Measurements from ENCODE around the gene MON1A.
"Not testable (repeated sequence)": the region's sequence is repeated elsewhere in the genome, so short reads cannot be mapped to it uniquely, and the experiment has no call there.

The MON1A gene

GRCh38 chr3:49940667-49941249 lies 11.1 kb upstream of the MON1A start:
- Histone ChIP-seq H3K27ac (ENCODE audit: low read length) (peak overlapping the region; percentile 94), H3K9ac (ENCODE audit: low read length) (peak overlapping the region; percentile 94), H4K20me1 (ENCODE audit: insufficient read depth, low read length) (peaks cover 10% of the 10 kb centered on the region; the same call in 1 of the 2 replicates), H3K27me3 (replicated peaks; ENCODE audit: insufficient read depth, low read length) (no peaks in the 10 kb centered on the region), H3K36me3 (replicated peaks; ENCODE audit: insufficient read depth, low read length) (no peaks in the 10 kb centered on the region; the same call in 1 of the 2 replicates), H3K4me3 (ENCODE audit: low read length) (peak overlapping the region; percentile 92), H3K79me2 (ENCODE audit: low read length) (peaks cover 57% of the 10 kb centered on the region), H3K4me2 (ENCODE audit: low read depth, low read length) (peak overlapping the region; percentile 94), H3K9me2 (replicated peaks; ENCODE audit: insufficient read depth, low read length) (no peaks in the 10 kb centered on the region), H2AFZ (ENCODE audit: low read length) (peak overlapping the region; percentile 55), H3F3A (ENCODE audit: insufficient read depth, low read length) (peaks cover 14% of the 10 kb centered on the region), H3K9me3 (replicated peaks; ENCODE audit: insufficient read depth, low read length) (no peaks in the 10 kb centered on the region), H3K4me1 (ENCODE audit: low read length) (peaks cover 4% of the 10 kb centered on the region)
- no peak for TF ChIP-seq CTCF (IDR thresholded peaks at IDR 0.05; ENCODE audit: low read length)
- TF ChIP-seq EZH2phosphoT487 (IDR thresholded peaks at IDR 0.05; ENCODE audit: low read length) = no peak
- no peak for TF ChIP-seq EZH2 (optimal IDR thresholded peaks at IDR 0.05; ENCODE audit: low read depth, low read length)
- no peak for DNase-seq

GRCh38 chr3:49939858-49940666 lies 10.5 kb upstream of the MON1A start, which contains the start of gene RBM6:
Gene RBM6, plus strand, starts transcription at chr3:49940150. Its CDS starts 22,492 bp downstream, at chr3:49962642.
- Histone ChIP-seq H4K20me1 (ENCODE audit: insufficient read depth, low read length) (peaks cover 10% of the 10 kb centered on the region; the same call in 1 of the 2 replicates), H3K36me3 (replicated peaks; ENCODE audit: insufficient read depth, low read length) (no peaks in the 10 kb centered on the region; the same call in 1 of the 2 replicates), H3K79me2 (ENCODE audit: low read length) (peaks cover 50% of the 10 kb centered on the region), H3K4me3 (ENCODE audit: low read length) (peak within 1 kb of the TSS; percentile 92), H3K9ac (ENCODE audit: low read length) (peak within 1 kb of the TSS; percentile 94), H3K9me3 (replicated peaks; ENCODE audit: insufficient read depth, low read length) (no peaks in the 10 kb centered on the region), H3K27ac (ENCODE audit: low read length) (peak within 1 kb of the TSS; percentile 94), H2AFZ (ENCODE audit: low read length) (peak within 1 kb of the TSS; percentile 88), H3K9me2 (replicated peaks; ENCODE audit: insufficient read depth, low read length) (no peaks in the 10 kb centered on the region), H3F3A (ENCODE audit: insufficient read depth, low read length) (peaks cover 14% of the 10 kb centered on the region), H3K27me3 (replicated peaks; ENCODE audit: insufficient read depth, low read length) (no peaks in the 10 kb centered on the region), H3K4me2 (ENCODE audit: low read depth, low read length) (peak within 1 kb of the TSS; percentile 94), H3K4me1 (ENCODE audit: low read length) (peaks cover 4% of the 10 kb centered on the region; the same call in 1 of the 2 replicates)
- no peak for TF ChIP-seq EZH2phosphoT487 (IDR thresholded peaks at IDR 0.05; ENCODE audit: low read length)
- no peak for TF ChIP-seq EZH2 (optimal IDR thresholded peaks at IDR 0.05; ENCODE audit: low read depth, low read length)
- DNase-seq = peak; percentile 99

- H3K79me2 ChIP-seq (ENCODE audit: low read length) = peaks cover 21% of the 10 kb centered on the region
- no peak overlapping the region for H3K9ac ChIP-seq (ENCODE audit: low read length)
- H3K4me3 ChIP-seq (ENCODE audit: low read length) = no peak overlapping the region
- no peak overlapping the region for H3K4me2 ChIP-seq (ENCODE audit: low read depth, low read length)
- H4K20me1 ChIP-seq (ENCODE audit: insufficient read depth, low read length) = 0 out of 2 replicates have a peak, but pooled peaks cover 3% of the 10 kb centered on the region
- no peaks in the 10 kb centered on the region for H3K27me3 ChIP-seq (replicated peaks; ENCODE audit: insufficient read depth, low read length)
- no peak for TF ChIP-seq CTCF (IDR thresholded peaks at IDR 0.05; ENCODE audit: low read length)
- no peak for TF ChIP-seq EZH2 (optimal IDR thresholded peaks at IDR 0.05; ENCODE audit: low read depth, low read length)
- no peak for TF ChIP-seq EZH2phosphoT487 (IDR thresholded peaks at IDR 0.05; ENCODE audit: low read length)
- peaks cover 4% of the 10 kb centered on the region; the same call in 1 of the 2 replicates for H3K4me1 ChIP-seq (ENCODE audit: low read length)
- H3K27ac ChIP-seq (ENCODE audit: low read length) = no peak overlapping the region
- H3F3A ChIP-seq (ENCODE audit: insufficient read depth, low read length) = peaks cover 14% of the 10 kb centered on the region
- no peaks in the 10 kb centered on the region for H3K36me3 ChIP-seq (replicated peaks; ENCODE audit: insufficient read depth, low read length)
- no peak for DNase-seq
- H2AFZ ChIP-seq (ENCODE audit: low read length) = no peak overlapping the region
- no peaks in the 10 kb centered on the region for H3K9me3 ChIP-seq (replicated peaks; ENCODE audit: insufficient read depth, low read length)
- no peaks in the 10 kb centered on the region for H3K9me2 ChIP-seq (replicated peaks; ENCODE audit: insufficient read depth, low read length)
These were observed 7.5 kb upstream of the MON1A start for GRCh38 chr3:49937090-49937489.

GRCh38 chr3:49932281-49932680 lies 2.7 kb upstream of the MON1A start:
- not testable (repeated sequence) for H3K4me3 ChIP-seq (ENCODE audit: low read length); H3K27me3 ChIP-seq (replicated peaks; ENCODE audit: insufficient read depth, low read length); H3K4me2 ChIP-seq (ENCODE audit: low read depth, low read length); H2AFZ ChIP-seq (ENCODE audit: low read length); H3K9ac ChIP-seq (ENCODE audit: low read length); H3K27ac ChIP-seq (ENCODE audit: low read length); H4K20me1 ChIP-seq (ENCODE audit: insufficient read depth, low read length); H3K9me2 ChIP-seq (replicated peaks; ENCODE audit: insufficient read depth, low read length); H3K36me3 ChIP-seq (replicated peaks; ENCODE audit: insufficient read depth, low read length); H3K9me3 ChIP-seq (replicated peaks; ENCODE audit: insufficient read depth, low read length); DNase-seq; H3F3A ChIP-seq (ENCODE audit: insufficient read depth, low read length)
- peaks cover 16% of the 10 kb centered on the region for H3K4me1 ChIP-seq (ENCODE audit: low read length)
- peaks cover 13% of the 10 kb centered on the region for H3K79me2 ChIP-seq (ENCODE audit: low read length)
